HepG2 (cell line): ENCODE results near the gene EIF6. TPM values are rescaled to one million over a fixed set of nuclear protein-coding genes. Genes with fewer than 3 reads are reported as not detected.

Source experiments
- ATF7-NPFF ChIP-seq: sonication (generic); formaldehyde crosslinking; IDR thresholded peaks from 2 replicates; pipeline ENCODE4 v1.8.1; 2023; ENCODE audit warnings: mild to moderate bottlenecking, low read depth, missing genetic modification reagents, moderate library complexity
- CBFB ChIP-seq: sonication (generic); formaldehyde crosslinking; IDR thresholded peaks from 2 replicates; pipeline ENCODE4 v1.4.0; 2020; ENCODE audit warnings: missing genetic modification reagents
- CHD4 ChIP-seq: fragments of 200-600 bp; sonication (generic); IDR thresholded peaks from 2 replicates; pipeline ENCODE4 v1.7.0; 2017; ENCODE audit warnings: mild to moderate bottlenecking, low read length, borderline replicate concordance
- CREM ChIP-seq, 2 experiments: sonication (generic) in 1 of 2; formaldehyde crosslinking in 1 of 2; IDR thresholded peaks; 2 replicates each; pipeline versions ENCODE4 v1.4.0 to v1.6.1; 2016 to 2020; ENCODE audit warnings: antibody characterized with exemption in 1 of 2, mild to moderate bottlenecking in 1 of 2, missing genetic modification reagents in 1 of 2
- FOSL1 ChIP-seq: sonication (generic); formaldehyde crosslinking; IDR thresholded peaks from 2 replicates; pipeline ENCODE4 v1.9.0; 2021; ENCODE audit warnings: missing genetic modification reagents, borderline replicate concordance
- FOXK2 ChIP-seq: fragments of 450-650 bp; IDR thresholded peaks from 2 replicates; pipeline ENCODE4 v1.6.1; 2016
- KMT2A ChIP-seq: sonication (generic); formaldehyde crosslinking; IDR thresholded peaks from 2 replicates; pipeline ENCODE4 v1.4.0; 2020; ENCODE audit warnings: missing genetic modification reagents
- MIER2 ChIP-seq: IDR thresholded peaks from 2 replicates; pipeline ENCODE4 v1.6.1; 2016; ENCODE audit warnings: missing biosample characterization, missing genetic modification reagents
- MLLT10 ChIP-seq: sonication (generic); formaldehyde crosslinking; IDR thresholded peaks from 2 replicates; pipeline ENCODE4 v1.4.0; 2020; ENCODE audit warnings: missing genetic modification reagents
- NR2F1 ChIP-seq, 2 experiments: fragments of 450-650 bp in 1 of 2; formaldehyde crosslinking in 1 of 2; IDR thresholded peaks; 2 replicates each; pipeline versions ENCODE4 v1.5.0 to v1.6.1; 2016 to 2020; ENCODE audit warnings: mild to moderate bottlenecking in 1 of 2, missing compliant biosample characterization in 1 of 2, missing genetic modification reagents in 1 of 2, moderate library complexity in 1 of 2
- PHB2 ChIP-seq: fragments of 450-650 bp; IDR thresholded peaks from 2 replicates; pipeline ENCODE4 v1.6.1; 2018; ENCODE audit not compliant: partially characterized antibody
- PHF5A ChIP-seq: IDR thresholded peaks from one replicate; pipeline ENCODE4 v1.6.1; 2018; ENCODE audit warnings: low read depth, missing genetic modification reagents; ENCODE audit not compliant: unreplicated experiment
- RAD21 ChIP-seq: fragments of 450-650 bp; formaldehyde crosslinking; IDR thresholded peaks from 2 replicates; pipeline ENCODE4 v1.5.0; 2020; ENCODE audit warnings: mild to moderate bottlenecking
- SIN3A ChIP-seq: IDR thresholded peaks from 2 replicates; pipeline ENCODE4 v1.6.1; 2011; ENCODE audit warnings: low read depth, mild to moderate bottlenecking, control low read depth, low read length, borderline replicate concordance
- SUZ12 ChIP-seq: fragments of 150-350 bp; IDR thresholded peaks from 2 replicates; pipeline ENCODE4 v1.6.1; 2014; ENCODE audit warnings: low read depth, low read length
- YY1 ChIP-seq: IDR thresholded peaks from 2 replicates; pipeline ENCODE4 v1.6.1; 2011; ENCODE audit warnings: low read length, low read depth, moderate library complexity, mild to moderate bottlenecking; ENCODE audit not compliant: insufficient read depth, insufficient replicate concordance
- ZC3H13 ChIP-seq: sonication (generic); formaldehyde crosslinking; IDR thresholded peaks from 2 replicates; pipeline ENCODE4 v1.8.1; 2023; ENCODE audit warnings: mild to moderate bottlenecking, missing genetic modification reagents, moderate library complexity
- ZNF136 ChIP-seq: sonication (generic); formaldehyde crosslinking; IDR thresholded peaks from 2 replicates; pipeline ENCODE4 v1.8.1; 2022; ENCODE audit warnings: low read depth, mild to moderate bottlenecking, moderate library complexity, missing genetic modification reagents
- ZNF383 ChIP-seq: sonication (generic); formaldehyde crosslinking; IDR thresholded peaks from 2 replicates; pipeline ENCODE4 v1.4.0; 2020; ENCODE audit warnings: missing genetic modification reagents, mild to moderate bottlenecking, borderline replicate concordance
- ZNF496 ChIP-seq: sonication (generic); formaldehyde crosslinking; IDR thresholded peaks from 2 replicates; pipeline ENCODE4 v1.8.1; 2023; ENCODE audit warnings: mild to moderate bottlenecking, moderate library complexity, missing genetic modification reagents; ENCODE audit not compliant: insufficient replicate concordance
- ZNF501 ChIP-seq: sonication (generic); formaldehyde crosslinking; IDR thresholded peaks from 2 replicates; pipeline ENCODE4 v1.5.1; 2020; ENCODE audit warnings: mild to moderate bottlenecking, moderate library complexity, missing genetic modification reagents
- ZNF572 ChIP-seq: sonication (generic); formaldehyde crosslinking; IDR thresholded peaks from 2 replicates; pipeline ENCODE4 v1.5.1; 2020; ENCODE audit warnings: mild to moderate bottlenecking, missing genetic modification reagents
- ZNF614 ChIP-seq: IDR thresholded peaks from 2 replicates; pipeline ENCODE4 v1.6.1; 2018; ENCODE audit warnings: missing biosample characterization, missing genetic modification reagents, inconsistent platforms, borderline replicate concordance
- ZSCAN21 ChIP-seq: sonication (generic); formaldehyde crosslinking; IDR thresholded peaks from 2 replicates; pipeline ENCODE4 v1.8.0; 2022; ENCODE audit warnings: mild to moderate bottlenecking, missing genetic modification reagents, moderate library complexity, borderline replicate concordance
- polyA plus RNA-seq, 8 experiments: library from polyadenylated mRNA; depleted of rRNA in 3 of 8; stranded (reverse) in 7 of 8; unstranded in 1 of 8; fragments of >200 nt; fragmentation: Illumina TruSeq in 4 of 8; extraction: Trizol in 4 of 8; gene quantifications; 2 replicates each; pipeline versions ENCODE4 v1.2.1 to v1.2.3, GENCODE V29; 2011 to 2016; ENCODE audit warnings: low read depth in 4 of 8, missing spikeins in 1 of 8, mixed read lengths in 1 of 8; ENCODE audit not compliant: insufficient read depth in 1 of 8
- total RNA-seq, 5 experiments: library from RNA; depleted of rRNA; stranded (reverse); fragments of >200 nt; fragmentation: Illumina TruSeq; extraction: Trizol; gene quantifications; 2 replicates each; pipeline ENCODE4 v1.2.3, GENCODE V29; 2016; ENCODE audit warnings: low read depth in 1 of 5
- TF ChIP-seq, protein P1 (sequence below): sonication (generic); formaldehyde crosslinking; IDR thresholded peaks from 2 replicates; pipeline ENCODE4 v1.4.0; 2020; ENCODE audit warnings: mild to moderate bottlenecking, missing genetic modification reagents
- TF ChIP-seq, protein P2 (sequence below): sonication (generic); formaldehyde crosslinking; IDR thresholded peaks from 2 replicates; pipeline ENCODE4 v1.4.0; 2020; ENCODE audit warnings: mild to moderate bottlenecking, low read depth, missing genetic modification reagents

EIF6 gene
- total and polyA plus RNA-seq, 2 of the 13 experiments (the other 11 are each of a cell fraction or from before 2014, with no cell fraction given): 462 to 466 TPM

DNA sequence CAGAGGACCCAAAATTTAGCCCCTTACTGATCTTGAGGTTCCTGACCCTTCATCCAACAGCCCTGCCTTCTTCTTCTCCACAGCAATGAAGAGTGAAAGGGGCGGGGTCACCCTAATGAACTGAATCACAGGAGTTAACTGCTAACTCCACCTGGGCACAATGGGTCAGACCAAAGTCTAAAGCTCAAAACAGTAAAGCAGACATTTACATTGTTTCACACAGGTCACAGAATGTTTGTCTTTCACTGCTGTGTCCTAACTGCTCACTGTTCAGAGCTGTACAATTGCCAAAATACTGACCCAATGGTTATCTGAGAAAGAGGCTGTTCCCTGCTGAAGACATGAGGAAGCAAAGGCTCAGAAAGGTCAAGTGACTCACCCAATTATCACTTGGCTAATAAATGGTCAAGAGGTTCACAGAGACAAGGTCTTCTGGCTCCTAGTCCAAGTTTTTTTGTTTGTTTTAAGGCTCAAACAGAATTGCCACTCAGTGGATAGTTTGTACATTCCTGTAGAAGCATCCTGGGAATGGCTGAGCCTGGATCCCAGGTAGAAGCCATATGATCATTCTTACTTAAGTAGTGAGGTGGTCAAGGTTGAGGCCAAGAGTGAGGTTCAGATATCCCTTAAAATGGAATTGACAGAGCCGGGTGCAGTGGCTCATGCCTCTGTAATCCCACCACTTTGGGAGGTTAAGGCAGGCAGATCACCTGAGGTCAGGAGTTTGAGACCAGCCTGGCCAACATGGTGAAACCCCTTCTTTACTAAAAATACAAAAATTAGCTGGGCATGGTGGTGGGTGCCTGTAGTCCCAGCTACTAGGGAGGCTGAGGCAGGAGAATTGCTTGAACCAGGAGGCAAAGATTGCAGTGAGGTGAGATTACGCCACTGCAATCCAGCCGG lies 42.8 kb upstream of the EIF6 start (continued):
- TF ChIP-seq MIER2 (CRISPR knock-in tag) (peak; percentile 82), FOXK2 (peak; percentile 64; the same call in 1 of the 2 replicates), KMT2A (CRISPR knock-in tag) (peak; percentile 65; the same call in 1 of the 2 replicates), YY1 (no peak), ZNF572 (CRISPR knock-in tag) (0 out of 2 replicates have a peak, but pooled peaks have one; percentile 18), ATF7-NPFF (CRISPR knock-in tag) (0 out of 2 replicates have a peak, but pooled peaks have one; percentile 21), CREM (IDR thresholded peaks at IDR 0.05) (peak; percentile 93), CREM (CRISPR knock-in tag; IDR thresholded peaks at IDR 0.05) (no peak), ZNF501 (peak; percentile 90), SIN3A (0 out of 2 replicates have a peak, but pooled peaks have one; percentile 52), PHB2 (no peak), SUZ12 (no peak), ZNF614 (CRISPR knock-in tag) (peak; percentile 98), PHF5A (CRISPR knock-in tag) (peak; percentile 97), NR2F1 (CRISPR knock-in tag; IDR thresholded peaks at IDR 0.05) (peak; percentile 98 to 100), CBFB (CRISPR knock-in tag) (peak; percentile 70), CHD4 (peak; percentile 90; the same call in 1 of the 2 replicates), MLLT10 (CRISPR knock-in tag) (no peak), ZNF383 (CRISPR knock-in tag) (no peak), ZC3H13 (CRISPR knock-in tag) (no peak), ZSCAN21 (CRISPR knock-in tag) (peak; percentile 91), RAD21 (CRISPR knock-in tag) (peak; percentile 28), ZNF496 (CRISPR knock-in tag) (no peak), FOSL1 (peak; percentile 99), ZNF136 (CRISPR knock-in tag) (peak; percentile 29; the same call in 1 of the 2 replicates)
- TF ChIP-seq, protein P1, sequence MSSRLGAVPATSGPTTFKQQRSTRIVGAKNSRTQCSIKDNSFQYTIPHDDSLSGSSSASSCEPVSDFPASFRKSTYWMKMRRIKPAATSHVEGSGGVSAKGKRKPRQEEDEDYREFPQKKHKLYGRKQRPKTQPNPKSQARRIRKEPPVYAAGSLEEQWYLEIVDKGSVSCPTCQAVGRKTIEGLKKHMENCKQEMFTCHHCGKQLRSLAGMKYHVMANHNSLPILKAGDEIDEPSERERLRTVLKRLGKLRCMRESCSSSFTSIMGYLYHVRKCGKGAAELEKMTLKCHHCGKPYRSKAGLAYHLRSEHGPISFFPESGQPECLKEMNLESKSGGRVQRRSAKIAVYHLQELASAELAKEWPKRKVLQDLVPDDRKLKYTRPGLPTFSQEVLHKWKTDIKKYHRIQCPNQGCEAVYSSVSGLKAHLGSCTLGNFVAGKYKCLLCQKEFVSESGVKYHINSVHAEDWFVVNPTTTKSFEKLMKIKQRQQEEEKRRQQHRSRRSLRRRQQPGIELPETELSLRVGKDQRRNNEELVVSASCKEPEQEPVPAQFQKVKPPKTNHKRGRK (CRISPR knock-in tag): no peak
- TF ChIP-seq, protein P2, sequence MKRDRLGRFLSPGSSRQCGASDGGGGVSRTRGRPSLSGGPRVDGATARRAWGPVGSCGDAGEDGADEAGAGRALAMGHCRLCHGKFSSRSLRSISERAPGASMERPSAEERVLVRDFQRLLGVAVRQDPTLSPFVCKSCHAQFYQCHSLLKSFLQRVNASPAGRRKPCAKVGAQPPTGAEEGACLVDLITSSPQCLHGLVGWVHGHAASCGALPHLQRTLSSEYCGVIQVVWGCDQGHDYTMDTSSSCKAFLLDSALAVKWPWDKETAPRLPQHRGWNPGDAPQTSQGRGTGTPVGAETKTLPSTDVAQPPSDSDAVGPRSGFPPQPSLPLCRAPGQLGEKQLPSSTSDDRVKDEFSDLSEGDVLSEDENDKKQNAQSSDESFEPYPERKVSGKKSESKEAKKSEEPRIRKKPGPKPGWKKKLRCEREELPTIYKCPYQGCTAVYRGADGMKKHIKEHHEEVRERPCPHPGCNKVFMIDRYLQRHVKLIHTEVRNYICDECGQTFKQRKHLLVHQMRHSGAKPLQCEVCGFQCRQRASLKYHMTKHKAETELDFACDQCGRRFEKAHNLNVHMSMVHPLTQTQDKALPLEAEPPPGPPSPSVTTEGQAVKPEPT (CRISPR knock-in tag): no peak
